ENCODE results near the gene RPS24. TPM values are rescaled to one million over a fixed set of nuclear protein-coding genes. Genes with fewer than 3 reads are reported as not detected.

The RPS24 gene
- total and polyA plus RNA-seq, 2 of the 8 experiments (the other 6 are each of a cell fraction or from before 2014, with no cell fraction given): 2,128 to 3,943 TPM

DNA sequence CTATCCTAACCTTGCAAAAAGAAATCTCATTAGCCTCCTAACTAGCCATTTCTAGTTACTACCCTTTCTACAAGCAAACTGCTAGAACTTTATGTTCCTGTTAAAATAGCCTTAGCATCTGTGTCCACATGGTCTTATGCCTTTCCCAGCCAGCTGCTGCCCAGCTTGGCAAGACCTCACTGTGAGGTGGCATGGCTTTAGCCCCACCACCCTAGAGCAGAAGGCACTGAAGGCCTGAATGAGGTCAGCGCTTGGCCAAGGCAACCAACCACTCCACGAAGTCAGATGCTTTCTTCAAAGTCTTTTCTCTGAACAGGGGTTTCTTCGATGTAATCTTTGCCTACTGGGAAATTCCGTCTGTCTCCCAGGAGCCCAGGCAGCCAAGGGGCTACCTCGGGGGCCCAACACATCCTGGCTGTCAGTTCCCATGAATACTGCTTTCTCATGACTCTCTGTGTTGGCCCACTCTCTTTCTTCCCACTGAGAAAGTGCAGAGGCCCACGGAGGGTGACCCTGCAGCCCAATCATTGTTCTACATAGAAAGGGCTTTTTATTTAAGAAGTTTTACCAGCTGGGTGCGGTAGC is 45.9 kb upstream of the RPS24 start:
- H4K91ac ChIP-seq (replicated peaks; ENCODE audit: insufficient read length, low read length): no peak overlapping the region
- H3K4me2 ChIP-seq (ENCODE audit: insufficient read depth in 1 of 2, low read depth in 2 of 2, low read length in 2 of 2): no peak overlapping the region
- H3K4me1 ChIP-seq (replicated peaks in 1 of 4; ENCODE audit: control insufficient read depth in 3 of 4, insufficient read depth in 4 of 4, low read length in 3 of 4): no peaks in the 10 kb centered on the region
- no peak overlapping the region for H3K14ac ChIP-seq (ENCODE audit: insufficient read length)
- H3K4me3 ChIP-seq (ENCODE audit: extremely low read depth in 1 of 4, insufficient read depth in 2 of 4, low read depth in 3 of 4, low read length in 4 of 4): no peak overlapping the region
- H2BK120ac ChIP-seq (replicated peaks; ENCODE audit: low read depth, low read length): no peak overlapping the region
- H4K8ac ChIP-seq (ENCODE audit: extremely low read depth, insufficient read depth, low read length): no peak overlapping the region
- H4K5ac ChIP-seq (ENCODE audit: insufficient read length, low read depth, low read length): no peak overlapping the region
- H3K27ac ChIP-seq (ENCODE audit: low read depth, low read length): no peak overlapping the region
- H3K9me3 ChIP-seq (ENCODE audit: insufficient read depth in 2 of 2, low read depth in 1 of 2, low read length in 1 of 2): no peaks in the 10 kb centered on the region
- H3K56ac ChIP-seq (replicated peaks; ENCODE audit: insufficient read length, low read depth, low read length): no peak overlapping the region
- H2AK5ac ChIP-seq (ENCODE audit: low read depth, low read length): no peak overlapping the region
- no peak overlapping the region for H3K23ac ChIP-seq (ENCODE audit: insufficient read length)
- peaks cover 44 to 94% (median 79%) of the 10 kb centered on the region in 4 experiments for H3K36me3 ChIP-seq (ENCODE audit: control insufficient read depth in 2 of 4, insufficient read depth in 4 of 4, low read length in 3 of 4)
- 93% methylated on average over 7 of the region's 7 CpGs; no CpG with 5 or more reads in 1 of the 2 experiments for WGBS, 2 experiments (ENCODE audit: extremely low coverage in 1 of 2, insufficient coverage in 1 of 2, insufficient read length in 1 of 2, insufficient replicate concordance in 2 of 2, low coverage in 1 of 2, low lambda C conversion rate in 2 of 2, missing lambda C conversion rate in 1 of 2)
- no peaks in the 10 kb centered on the region for H3K23me2 ChIP-seq (ENCODE audit: low read depth, low read length)
- H3K18ac ChIP-seq (ENCODE audit: extremely low read depth, low read length): no peak overlapping the region
- no peak for TF ChIP-seq SAP30 (IDR thresholded peaks at IDR 0.05; ENCODE audit: insufficient read depth, insufficient replicate concordance, low read length)
- no peak for TF ChIP-seq POLR2A (IDR thresholded peaks at IDR 0.05; ENCODE audit: control extremely low read depth in 1 of 2, low read depth in 2 of 2, low read length in 2 of 2)
- TF ChIP-seq CBX5 (IDR thresholded peaks at IDR 0.05; ENCODE audit: low read depth, low read length): no peak
- H2BK12ac ChIP-seq (ENCODE audit: low read depth, low read length): no peak overlapping the region
- H3K9ac ChIP-seq (replicated peaks in 1 of 4; ENCODE audit: extremely low read depth in 1 of 4, low read depth in 3 of 4, low read length in 3 of 4): no peak overlapping the region
- FAIRE-seq (no peak), DNase-seq (ENCODE audit: low read depth in 1 of 2, low spot score in 2 of 2) (no peak)
- no peak overlapping the region for H2BK5ac ChIP-seq (ENCODE audit: low read depth, low read length)
- no peak overlapping the region for H2BK20ac ChIP-seq (ENCODE audit: low read length)
- no peaks in the 10 kb centered on the region for H3K27me3 ChIP-seq (replicated peaks in 1 of 4; ENCODE audit: control insufficient read depth in 3 of 4, extremely low read depth in 1 of 4, insufficient read depth in 3 of 4, low read length in 3 of 4)
- peaks cover 0 to 2% of the 10 kb centered on the region in 2 experiments for H4K20me1 ChIP-seq (replicated peaks in 1 of 2; ENCODE audit: control insufficient read depth in 1 of 2, insufficient read depth in 2 of 2, low read length in 2 of 2)
- H2AFZ ChIP-seq (ENCODE audit: low read length): no peak overlapping the region
- no peak overlapping the region for H3K4ac ChIP-seq (replicated peaks; ENCODE audit: insufficient read length, low read depth, low read length)
- H3K79me2 ChIP-seq (ENCODE audit: control insufficient read depth in 1 of 2, insufficient read depth in 2 of 2, low read length in 2 of 2): no peaks in the 10 kb centered on the region
- ChIA-PET POLR2A (ENCODE audit: partially characterized antibody) (interaction anchor here (1.1 to 1.5 kb wide), 4 partner anchors 16 to 29 kb away, joined by 3 to 5 read pairs (median 3); no protein-coding TSS in a partner anchor), CTCF (ENCODE audit: partially characterized antibody) (interaction anchor here (0.7 to 6.7 kb wide), 4 partner anchors 14 to 98 kb away, joined by 3 to 38 read pairs (median 4); no protein-coding TSS in a partner anchor)
- no peaks in the 10 kb centered on the region; the same call in 1 of the 2 replicates for H3K79me1 ChIP-seq (ENCODE audit: low read depth, low read length)
- H2BK15ac ChIP-seq (ENCODE audit: low read length): no peak overlapping the region
